HUES48 (cell line): ENCODE data around the gene FRMD4A.
A peak's percentile ranks its signal among the peaks of the same experiment; 100 is the strongest.
"Not testable (repeated sequence)": the region's sequence is repeated elsewhere in the genome, so short reads cannot be mapped to it uniquely, and the experiment has no call there.

ENCODE experiments used
- H3K27ac ChIP-seq: one replicate; pipeline ENCODE4 v1.7.0; 2013; ENCODE audit warnings: low read depth, low read length, inconsistent platforms
- H3K27me3 ChIP-seq: 2 replicates; pipeline ENCODE4 v1.6.1; 2013; ENCODE audit warnings: mild to moderate bottlenecking, low read length; ENCODE audit not compliant: control insufficient read depth, insufficient read depth
- H3K36me3 ChIP-seq: 2 replicates; pipeline ENCODE4 v1.6.1; 2013; ENCODE audit warnings: low read length; ENCODE audit not compliant: control insufficient read depth, insufficient read depth
- H3K4me1 ChIP-seq: 2 replicates; pipeline ENCODE4 v1.6.1; 2013; ENCODE audit warnings: mild to moderate bottlenecking, low read length; ENCODE audit not compliant: control insufficient read depth, insufficient read depth
- H3K4me3 ChIP-seq: 2 replicates; pipeline ENCODE4 v1.5.1; 2013; ENCODE audit warnings: mild to moderate bottlenecking, low read depth, low read length
- H3K9ac ChIP-seq: 2 replicates; pipeline ENCODE4 v1.6.1; 2013; ENCODE audit warnings: mild to moderate bottlenecking, low read depth, low read length, moderate library complexity
- H3K9me3 ChIP-seq: 2 replicates; pipeline ENCODE4 v1.6.1; 2013; ENCODE audit warnings: low read length; ENCODE audit not compliant: control insufficient read depth, insufficient read depth

The FRMD4A gene

GRCh38 chr10:13880760-13881159 lies 450.0 kb downstream of the FRMD4A start:
- Histone ChIP-seq H3K36me3 (no peaks in the 10 kb centered on the region), H3K9me3 (no peaks in the 10 kb centered on the region), H3K4me3 (no peak overlapping the region), H3K27ac (peak overlapping the region; percentile 97), H3K4me1 (peaks cover 41% of the 10 kb centered on the region), H3K27me3 (no peaks in the 10 kb centered on the region), H3K9ac (no peak overlapping the region)

DNA sequence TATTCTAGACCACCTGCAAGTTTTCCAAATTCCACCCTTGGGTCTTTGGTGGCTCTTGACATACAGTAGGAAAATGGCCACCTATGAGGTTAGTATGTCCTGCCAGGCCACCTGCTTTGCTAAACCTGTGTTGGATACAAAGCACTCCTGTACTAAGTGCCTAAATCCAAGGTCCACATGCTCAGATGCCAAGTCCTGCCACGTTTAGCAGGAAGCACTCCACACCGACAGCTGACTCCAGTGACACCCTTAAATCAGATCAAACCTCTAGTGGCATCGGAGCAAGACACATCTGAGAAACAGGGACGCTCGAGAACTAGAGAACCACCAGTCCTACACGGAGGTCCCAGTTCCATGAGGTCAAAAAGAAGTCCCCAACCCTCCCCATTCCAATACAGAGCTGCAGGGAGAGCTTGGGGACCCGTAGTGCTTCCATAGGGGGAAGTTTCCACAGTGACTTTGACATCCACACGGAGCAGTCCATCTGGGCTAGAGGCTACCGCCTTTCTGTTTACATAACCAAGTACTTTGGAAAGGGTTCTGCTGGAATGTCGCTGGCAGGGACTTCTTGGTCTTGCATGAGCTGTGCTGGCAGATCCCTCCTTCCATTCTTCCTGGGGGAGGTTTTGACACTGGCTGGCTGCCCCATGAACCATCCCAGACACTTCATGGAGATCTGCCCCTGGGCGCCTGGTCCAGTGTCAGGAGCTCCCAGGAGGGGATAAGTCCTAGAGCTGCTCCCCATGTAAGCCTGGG lies 453.4 kb downstream of the FRMD4A start:
- H3K9ac ChIP-seq = no peak overlapping the region
- no peak overlapping the region for H3K27ac ChIP-seq
- no peak overlapping the region for H3K4me3 ChIP-seq
- H3K4me1 ChIP-seq = peaks cover 21% of the 10 kb centered on the region
- no peaks in the 10 kb centered on the region for H3K36me3 ChIP-seq
- no peaks in the 10 kb centered on the region for H3K9me3 ChIP-seq
- no peaks in the 10 kb centered on the region for H3K27me3 ChIP-seq

- peaks cover 3% of the 10 kb centered on the region; the same call in 1 of the 2 replicates for H3K4me1 ChIP-seq
- no peaks in the 10 kb centered on the region for H3K9me3 ChIP-seq
- no peak overlapping the region for H3K9ac ChIP-seq
- H3K4me3 ChIP-seq = no peak overlapping the region
- H3K27me3 ChIP-seq = no peaks in the 10 kb centered on the region
- no peak overlapping the region for H3K27ac ChIP-seq
- H3K36me3 ChIP-seq = no peaks in the 10 kb centered on the region
These were observed 457.5 kb downstream of the FRMD4A start for GRCh38 chr10:13873196-13873595.

DNA sequence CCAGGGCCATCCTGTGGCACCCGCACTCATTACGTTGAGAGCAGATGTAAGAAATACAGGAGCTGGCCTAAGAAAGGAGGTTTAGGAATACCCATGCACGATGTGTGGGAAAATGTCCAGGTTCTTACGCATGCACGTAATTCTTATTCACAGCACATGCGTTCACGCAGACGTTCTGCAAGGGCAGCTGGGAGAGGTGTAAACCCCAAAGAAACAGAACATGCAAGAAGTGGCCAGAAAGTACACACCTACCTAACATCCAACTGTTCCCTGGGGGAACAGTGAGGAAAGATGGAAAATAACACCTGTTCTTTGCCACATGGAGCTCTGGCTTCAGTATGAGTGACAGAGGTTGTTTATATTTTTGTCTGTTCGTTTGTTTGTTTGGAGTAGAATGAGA lies 458.3 kb downstream of the FRMD4A start:
- no peaks in the 10 kb centered on the region for H3K36me3 ChIP-seq
- H3K4me1 ChIP-seq = no peaks in the 10 kb centered on the region
- no peaks in the 10 kb centered on the region for H3K27me3 ChIP-seq
- no peaks in the 10 kb centered on the region for H3K9me3 ChIP-seq
- H3K27ac ChIP-seq = peak overlapping the region; percentile 25
- no peak overlapping the region for H3K9ac ChIP-seq
- H3K4me3 ChIP-seq = no peak overlapping the region

- Histone ChIP-seq H3K27ac (no peak overlapping the region), H3K9me3 (no peaks in the 10 kb centered on the region), H3K9ac (no peak overlapping the region), H3K4me1 (no peaks in the 10 kb centered on the region), H3K27me3 (no peaks in the 10 kb centered on the region), H3K4me3 (no peak overlapping the region), H3K36me3 (no peaks in the 10 kb centered on the region)
These were observed 458.9 kb downstream of the FRMD4A start for GRCh38 chr10:13871776-13872175.

GRCh38 chr10:13871011-13871410 lies 459.7 kb downstream of the FRMD4A start:
- no peak overlapping the region for H3K4me3 ChIP-seq
- no peak overlapping the region for H3K27ac ChIP-seq
- H3K4me1 ChIP-seq = peaks cover 5% of the 10 kb centered on the region; the same call in 1 of the 2 replicates
- H3K9me3 ChIP-seq = no peaks in the 10 kb centered on the region
- H3K27me3 ChIP-seq = no peaks in the 10 kb centered on the region
- H3K9ac ChIP-seq = no peak overlapping the region
- no peaks in the 10 kb centered on the region for H3K36me3 ChIP-seq

DNA sequence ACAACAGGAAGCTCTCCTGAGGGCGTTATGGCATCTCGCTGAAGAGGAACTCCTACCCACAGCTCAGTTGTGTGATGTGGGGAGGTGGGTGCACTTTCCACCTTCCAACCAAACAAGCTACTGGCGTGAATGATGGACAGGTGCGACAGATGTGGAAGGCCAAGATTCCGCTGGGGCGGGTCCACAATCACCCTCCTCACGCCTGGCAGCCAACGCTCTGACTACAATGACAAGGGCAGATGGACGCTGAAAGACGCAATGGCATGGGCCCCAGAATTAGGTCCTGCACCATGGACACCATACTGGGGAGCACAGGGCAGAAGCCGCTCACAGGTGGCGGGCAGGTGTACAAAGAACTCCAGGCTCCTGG lies 461.4 kb downstream of the FRMD4A start:
- H3K27me3 ChIP-seq = no peaks in the 10 kb centered on the region
- peaks cover 11% of the 10 kb centered on the region; the same call in 1 of the 2 replicates for H3K4me1 ChIP-seq
- no peak overlapping the region for H3K4me3 ChIP-seq
- no peaks in the 10 kb centered on the region for H3K9me3 ChIP-seq
- no peak overlapping the region for H3K27ac ChIP-seq
- no peak overlapping the region for H3K9ac ChIP-seq
- H3K36me3 ChIP-seq = no peaks in the 10 kb centered on the region

DNA sequence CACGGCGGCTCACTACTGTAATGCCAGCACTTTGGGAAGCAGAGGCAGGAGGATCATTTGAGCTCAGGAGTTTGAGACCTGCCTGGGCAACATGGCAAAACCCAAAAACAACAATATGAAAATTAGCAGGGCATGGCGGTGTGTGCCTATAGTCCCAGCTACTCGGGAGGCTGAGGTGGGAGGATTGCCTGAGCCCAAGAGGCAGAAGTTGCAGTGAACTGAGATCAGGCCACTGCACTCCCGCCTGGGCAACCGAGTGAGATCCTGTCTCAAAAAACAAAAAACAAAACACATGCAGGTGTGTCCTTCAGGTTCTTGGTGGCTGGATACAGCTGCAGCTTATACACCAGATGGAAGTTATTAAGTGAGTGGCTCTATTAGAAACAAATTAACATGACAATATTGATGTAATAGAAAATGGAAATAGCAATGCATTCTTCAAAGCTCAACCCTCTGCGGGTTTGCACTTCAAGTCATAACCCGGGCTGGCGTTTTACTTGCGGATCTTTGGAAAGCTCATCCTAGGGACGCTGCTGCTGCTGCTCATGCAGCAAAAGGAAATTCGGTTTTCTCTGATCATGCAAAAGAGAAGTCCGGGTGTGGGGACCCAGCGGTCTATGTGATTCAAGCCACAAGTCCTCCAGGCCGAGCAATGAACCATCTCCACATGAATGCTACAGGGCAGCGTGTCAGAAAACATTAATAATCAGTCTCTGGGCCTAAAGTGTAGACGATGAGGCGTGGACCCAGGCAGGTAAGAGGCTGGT lies 462.0 kb downstream of the FRMD4A start:
- no peak overlapping the region for H3K9ac ChIP-seq
- H3K4me1 ChIP-seq = peaks cover 11% of the 10 kb centered on the region; the same call in 1 of the 2 replicates
- no peaks in the 10 kb centered on the region for H3K9me3 ChIP-seq
- peak overlapping the region; percentile 14 for H3K27ac ChIP-seq
- H3K27me3 ChIP-seq = no peaks in the 10 kb centered on the region
- H3K36me3 ChIP-seq = no peaks in the 10 kb centered on the region
- no peak overlapping the region for H3K4me3 ChIP-seq

- Histone ChIP-seq H3K4me1 (peaks cover 11% of the 10 kb centered on the region; the same call in 1 of the 2 replicates), H3K36me3 (no peaks in the 10 kb centered on the region), H3K9ac (no peak overlapping the region), H3K27ac (no peak overlapping the region), H3K4me3 (no peak overlapping the region), H3K27me3 (no peaks in the 10 kb centered on the region), H3K9me3 (no peaks in the 10 kb centered on the region)
These were observed 462.9 kb downstream of the FRMD4A start for GRCh38 chr10:13867822-13868221.

DNA sequence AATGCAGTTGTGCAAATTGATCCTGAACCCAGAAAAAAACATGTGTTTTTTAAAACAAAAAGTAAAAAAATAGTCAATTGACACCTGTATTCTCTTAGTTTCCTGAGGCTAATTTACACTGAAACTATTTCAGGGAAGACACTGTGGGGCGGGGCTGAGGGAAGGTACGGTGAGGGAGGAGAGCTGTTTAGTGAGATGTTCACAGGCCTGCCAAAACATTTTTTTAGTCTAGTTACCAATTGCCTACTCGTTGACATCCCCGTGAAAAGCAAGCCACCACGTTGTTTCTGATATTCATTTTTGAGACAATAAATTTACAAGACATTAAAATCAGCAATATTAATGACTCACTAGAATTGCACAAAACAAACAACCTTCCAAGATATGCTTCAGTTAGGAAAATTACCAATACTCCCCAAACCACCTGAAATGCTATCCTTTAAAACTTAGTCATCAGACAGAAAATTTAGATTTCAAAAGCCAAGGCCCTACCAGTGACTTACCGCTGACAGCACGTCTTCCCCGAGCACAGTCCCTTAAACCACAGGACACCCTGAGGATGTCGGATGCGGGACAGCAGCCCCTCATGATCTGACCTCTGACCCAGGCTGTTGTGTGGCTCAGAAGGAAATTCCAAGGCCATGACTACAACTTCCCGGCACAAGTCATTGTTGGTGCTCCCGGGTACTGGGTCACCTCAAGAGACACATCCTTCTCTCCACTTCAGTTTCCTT lies 464.8 kb downstream of the FRMD4A start:
- H3K27ac ChIP-seq = peak overlapping the region; percentile 75
- peaks cover 14% of the 10 kb centered on the region; the same call in 1 of the 2 replicates for H3K4me1 ChIP-seq
- no peak overlapping the region for H3K4me3 ChIP-seq
- no peaks in the 10 kb centered on the region for H3K27me3 ChIP-seq
- H3K9me3 ChIP-seq = no peaks in the 10 kb centered on the region
- H3K36me3 ChIP-seq = no peaks in the 10 kb centered on the region
- no peak overlapping the region for H3K9ac ChIP-seq

DNA sequence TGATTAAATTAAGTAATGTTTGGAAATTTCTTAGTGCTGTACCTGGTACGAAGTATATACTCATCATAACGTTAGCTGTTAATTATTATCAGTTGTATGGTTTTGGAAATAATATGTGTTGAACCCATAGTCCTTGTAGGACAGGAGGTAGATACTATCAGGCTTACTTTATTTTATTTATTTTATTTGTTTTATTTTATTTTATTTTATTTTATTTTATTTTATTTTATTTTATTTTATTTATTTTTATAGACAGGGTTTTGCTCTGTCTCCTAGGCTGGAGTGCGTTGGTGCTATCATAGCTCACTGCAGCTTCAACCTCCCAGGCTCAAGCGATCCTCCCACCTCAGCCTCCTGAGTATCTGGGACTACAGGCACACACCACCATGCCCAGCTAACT lies 465.5 kb downstream of the FRMD4A start:
- H3K9ac ChIP-seq, H3K36me3 ChIP-seq, H3K9me3 ChIP-seq, H3K27me3 ChIP-seq, H3K4me3 ChIP-seq: not testable (repeated sequence)
- Histone ChIP-seq H3K27ac (peak overlapping the region; percentile 75), H3K4me1 (peaks cover 14% of the 10 kb centered on the region; the same call in 1 of the 2 replicates)
